NCI-H524 (cell line): ENCODE results near the gene CASK.
A peak's percentile ranks its signal among the peaks of the same experiment; 100 is the strongest.

Experiments used
- DNase-seq, 2 experiments: peaks; one replicate each; lab custom pipeline; 2025; lab: John Stamatoyannopoulos, UW

Gene CASK

GRCh38 chrX:41827886-41828285 is 95.5 kb downstream of the CASK start:
- no peak for DNase-seq

DNA sequence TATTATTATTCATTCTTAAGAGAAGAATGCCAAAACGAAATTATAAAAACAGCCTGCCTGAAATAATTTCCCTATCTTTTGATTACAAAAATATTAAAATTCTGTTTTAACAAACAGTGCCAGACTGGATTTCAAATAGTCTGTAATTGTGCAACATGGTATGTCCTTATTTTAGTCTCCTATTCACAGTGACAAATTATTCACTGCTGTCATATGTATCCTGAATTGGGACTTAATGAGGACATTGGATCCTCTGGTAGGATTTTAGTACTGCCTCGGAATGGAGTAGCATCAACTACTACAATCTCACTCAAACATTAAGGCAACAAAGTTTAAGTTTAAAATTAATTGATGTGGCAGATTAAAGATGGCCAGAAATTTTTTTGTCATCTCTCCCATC is 97.6 kb downstream of the CASK start:
- no peak for DNase-seq

DNA sequence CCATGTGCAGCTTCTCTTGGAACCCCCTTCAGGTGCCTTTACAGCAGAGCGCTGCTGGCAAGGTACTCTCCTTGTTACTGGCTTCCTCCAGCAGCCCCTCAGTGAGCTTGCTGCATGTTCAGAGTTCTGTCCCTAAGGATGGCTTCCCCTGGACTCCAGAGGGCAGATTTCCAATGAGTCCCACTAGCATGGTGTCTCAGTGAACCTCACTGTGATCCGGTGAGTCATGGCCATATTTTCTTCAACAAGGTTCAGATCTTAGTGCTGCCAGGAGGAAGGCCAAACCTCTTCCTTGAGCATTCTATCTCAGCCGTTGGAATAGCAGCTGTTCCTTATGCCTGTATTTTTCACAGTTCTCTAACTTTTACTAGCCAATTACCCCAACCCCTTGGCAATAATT is 98.8 kb downstream of the CASK start:
- DNase-seq: no peak

GRCh38 chrX:41823402-41823801 is 100.0 kb downstream of the CASK start:
- no peak for DNase-seq

- DNase-seq: no peak
Measured at GRCh38 chrX:41822892-41823291, 100.5 kb downstream of the CASK start.

DNA sequence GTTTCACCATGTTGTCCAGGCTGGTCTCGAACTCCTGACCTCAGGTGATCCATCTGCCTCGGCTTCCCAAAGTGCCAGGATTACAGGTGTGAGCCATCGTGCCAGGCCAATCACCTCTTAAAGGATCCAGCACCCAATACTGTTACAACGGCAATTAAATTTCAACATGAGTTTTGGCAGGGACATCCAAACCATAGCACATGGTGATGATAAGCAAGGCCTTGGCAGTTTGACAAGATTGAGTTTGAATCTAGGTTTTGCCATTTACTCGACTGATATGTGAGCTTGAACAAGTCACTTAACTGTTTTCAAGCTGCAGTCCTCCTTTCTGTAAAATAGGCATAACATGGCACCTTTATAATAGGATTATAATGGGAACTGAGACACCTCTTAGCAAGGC is 115.3 kb downstream of the CASK start:
- DNase-seq: no peak

DNA sequence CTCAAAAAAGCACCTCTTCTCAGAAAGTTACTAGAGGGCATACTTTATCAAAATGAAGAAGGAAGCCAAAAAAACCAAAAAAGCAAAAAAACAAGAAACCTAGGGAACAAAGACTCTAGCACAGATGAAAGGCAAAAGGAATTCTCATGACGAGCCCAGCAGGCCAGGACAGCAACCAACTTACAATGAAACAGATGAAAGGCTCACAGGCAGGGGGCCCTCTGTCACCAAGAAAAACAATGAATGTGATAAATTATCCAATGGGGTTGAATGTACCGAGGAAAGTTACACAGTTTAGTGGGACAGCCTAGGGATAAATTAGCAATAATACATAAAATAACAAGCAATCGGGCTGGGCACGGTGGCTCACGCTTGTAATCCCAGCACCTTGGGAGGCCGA is 120.4 kb downstream of the CASK start:
- DNase-seq: peak in 1 of 2 experiments; percentile 21

DNA sequence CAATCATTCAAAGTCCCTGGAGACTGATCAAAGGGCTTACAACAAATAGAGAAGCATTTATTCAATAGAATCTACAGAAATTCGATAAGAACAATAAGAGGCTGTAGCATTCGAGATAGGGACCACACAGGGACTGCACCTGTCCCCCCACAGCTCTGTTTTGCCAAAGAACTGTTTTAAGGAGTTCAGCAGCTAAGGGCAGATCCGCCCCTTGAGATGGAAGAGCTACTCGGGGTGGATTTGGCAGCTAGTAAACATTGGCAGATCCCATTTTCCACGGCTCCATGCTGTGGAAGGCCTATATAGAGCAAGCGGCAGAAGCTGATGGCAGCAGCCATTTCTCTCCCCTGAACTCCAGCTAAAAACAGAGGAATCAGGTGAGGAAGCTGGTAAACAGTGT is 123.7 kb downstream of the CASK start:
- no peak for DNase-seq

DNA sequence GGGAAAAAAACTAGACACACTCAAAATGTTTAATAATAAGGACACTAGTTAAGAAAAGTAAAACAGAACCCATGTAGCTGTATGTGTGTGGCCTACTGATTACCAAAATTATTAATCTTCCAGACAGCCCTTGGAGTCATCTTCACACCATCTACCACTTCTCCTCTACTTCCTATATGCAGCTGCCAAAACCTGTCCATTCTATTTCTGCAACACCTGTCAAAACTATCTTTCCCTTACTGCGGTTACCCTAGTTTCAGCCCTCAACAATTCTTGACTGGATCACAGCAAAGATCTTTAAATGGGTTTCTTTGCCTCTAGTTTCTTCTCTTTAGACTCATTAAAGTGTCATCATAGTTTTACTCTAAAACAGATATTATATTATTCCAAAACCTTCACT is 126.8 kb downstream of the CASK start:
- no peak for DNase-seq

DNA sequence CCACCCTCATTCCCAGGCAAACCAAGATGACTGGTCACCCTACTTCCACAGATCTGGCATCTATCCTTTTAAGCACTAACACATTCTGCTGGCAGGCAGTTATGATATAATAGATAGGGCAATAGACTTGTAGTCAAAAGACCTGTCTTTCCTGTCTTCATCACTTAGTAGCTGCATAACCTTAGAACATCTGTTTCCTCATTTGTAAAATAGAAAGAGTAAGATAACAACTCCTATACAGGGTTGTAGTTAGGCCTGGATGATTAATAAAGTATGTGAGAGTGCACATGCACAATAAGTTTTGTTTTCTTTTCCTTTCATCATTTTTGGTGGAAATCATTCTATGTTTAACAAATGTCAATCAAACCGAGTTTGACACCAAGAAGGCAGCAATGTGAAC is 127.3 kb downstream of the CASK start:
- no peak for DNase-seq

- no peak for DNase-seq
Measured at GRCh38 chrX:41789374-41789773, 134.0 kb downstream of the CASK start.

DNA sequence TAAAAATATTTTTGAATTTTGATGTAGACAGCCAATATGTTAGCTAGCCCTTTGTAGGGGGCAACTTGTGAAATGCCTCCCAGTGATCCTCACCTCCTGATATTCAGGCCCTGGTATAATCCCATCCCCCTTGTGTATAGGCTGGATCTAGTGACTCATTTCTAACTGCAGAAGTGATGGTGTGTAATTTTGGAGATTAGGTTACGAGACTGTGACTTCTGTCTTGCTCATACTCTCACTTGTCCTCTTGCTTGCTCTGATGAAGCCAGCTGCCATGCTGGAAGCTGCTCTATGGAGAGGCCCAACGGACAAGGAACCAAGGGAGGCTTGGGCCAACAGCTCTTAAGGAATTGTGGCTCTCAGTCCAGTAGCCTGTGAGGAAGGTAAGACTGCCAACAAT is 137.7 kb downstream of the CASK start:
- no peak for DNase-seq

DNA sequence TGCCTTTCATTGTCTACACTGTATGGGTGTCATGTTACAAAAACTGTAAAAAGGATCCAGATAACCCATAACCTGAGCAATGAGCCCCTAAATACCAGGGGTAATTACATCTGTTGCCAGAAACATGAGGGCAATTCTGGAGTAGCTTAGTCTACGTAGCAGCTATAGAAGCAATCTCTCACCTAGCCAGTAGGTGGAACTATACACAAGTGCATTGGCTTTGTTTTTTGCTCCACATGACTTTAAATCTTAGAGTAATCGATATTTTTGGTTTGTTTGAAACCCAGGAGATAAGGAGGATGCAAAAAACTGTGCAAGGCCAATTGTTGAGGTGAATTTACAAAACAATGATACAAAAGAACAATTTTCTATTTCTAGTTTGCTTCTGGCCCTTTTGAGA is 141.9 kb downstream of the CASK start:
- peak; percentile 14 to 58 for DNase-seq

GRCh38 chrX:41779941-41780340 is 143.4 kb downstream of the CASK start:
- peak; percentile 26 to 54 for DNase-seq

GRCh38 chrX:41779030-41779564 is 144.3 kb downstream of the CASK start:
- peak; percentile 62 to 87 for DNase-seq

GRCh38 chrX:41761702-41762101 is 161.7 kb downstream of the CASK start:
- no peak for DNase-seq

DNA sequence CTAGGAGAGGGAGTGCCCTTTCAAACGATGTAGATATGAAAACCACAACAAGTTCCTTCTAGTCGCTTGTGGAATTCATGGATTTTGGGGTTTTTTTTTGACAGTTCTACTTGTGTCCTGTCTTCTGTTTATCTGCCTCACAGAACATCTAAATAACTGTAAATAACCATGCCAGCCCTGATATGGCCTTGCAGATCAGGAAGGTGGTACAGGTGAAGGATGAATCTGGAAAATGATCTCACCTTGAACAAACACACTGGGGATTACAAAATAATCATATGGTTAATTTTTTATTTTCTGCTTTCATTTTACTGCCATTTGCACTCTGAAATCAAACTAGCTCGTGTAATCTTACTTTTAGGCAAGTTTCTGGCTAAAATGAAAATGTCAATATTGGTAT is 162.2 kb downstream of the CASK start:
- no peak for DNase-seq

GRCh38 chrX:41759817-41760216 is 163.5 kb downstream of the CASK start:
- DNase-seq: peak in 1 of 2 experiments; percentile 32

DNA sequence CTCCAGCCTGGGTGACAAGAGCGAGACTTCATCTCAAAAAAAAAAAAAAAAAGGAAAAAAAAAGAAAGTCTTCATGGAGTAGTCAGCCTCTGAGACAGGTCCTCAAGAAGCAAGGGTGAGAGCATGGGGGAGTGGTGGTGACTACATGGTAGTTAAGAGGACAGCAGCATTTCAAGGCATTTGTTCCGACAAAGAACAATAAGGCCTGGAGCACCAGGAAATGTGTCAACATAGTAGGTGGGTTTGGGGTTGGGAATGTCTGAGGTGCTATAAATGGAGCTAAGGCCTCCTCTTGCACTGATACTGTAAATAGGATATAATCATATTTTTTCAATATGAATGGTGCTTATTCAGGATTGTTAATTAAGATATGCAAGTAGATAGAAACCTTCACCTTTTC is 165.0 kb downstream of the CASK start:
- DNase-seq: no peak

DNA sequence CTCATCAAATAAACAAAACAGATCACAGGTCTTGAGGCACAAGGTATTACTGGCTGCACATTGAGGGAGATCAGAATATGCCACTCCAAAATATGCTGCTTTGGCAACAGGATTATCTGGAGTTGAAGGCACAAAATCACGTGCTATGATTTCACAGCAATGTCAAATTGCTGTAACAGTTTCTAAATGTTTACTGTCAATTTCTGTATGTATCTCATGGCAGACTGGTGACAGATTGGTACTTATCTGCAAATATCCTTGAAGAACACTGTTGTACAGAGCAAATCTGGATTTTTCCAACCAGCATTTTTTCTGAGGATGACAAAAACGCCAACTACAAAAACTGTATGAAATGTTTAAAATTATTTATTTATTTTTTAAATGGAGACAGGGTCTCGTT is 172.6 kb downstream of the CASK start:
- DNase-seq: no peak

- no peak for DNase-seq
Measured at GRCh38 chrX:41739871-41740270, 183.5 kb downstream of the CASK start.

GRCh38 chrX:41737065-41737464 is 186.3 kb downstream of the CASK start:
- DNase-seq: no peak

DNA sequence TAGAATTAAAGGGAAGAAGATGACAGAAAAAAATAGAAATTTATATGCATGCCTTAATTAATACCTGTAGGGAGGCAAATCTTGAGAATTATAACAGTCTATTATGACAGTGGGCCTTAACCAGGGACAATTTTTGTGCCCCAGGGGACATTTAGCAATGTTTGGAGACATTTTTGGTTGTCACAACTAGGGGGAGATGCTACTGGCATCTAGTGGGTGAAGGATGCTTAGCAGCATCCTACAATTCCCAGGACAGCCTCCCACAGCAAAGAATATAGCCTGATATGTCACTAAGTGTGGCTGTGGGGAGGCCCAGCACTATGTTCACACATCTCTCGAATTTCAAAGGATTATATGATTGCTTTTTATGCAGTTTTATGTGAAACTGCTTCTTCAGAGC is 188.8 kb downstream of the CASK start:
- DNase-seq: peak in 1 of 2 experiments; percentile 39

DNA sequence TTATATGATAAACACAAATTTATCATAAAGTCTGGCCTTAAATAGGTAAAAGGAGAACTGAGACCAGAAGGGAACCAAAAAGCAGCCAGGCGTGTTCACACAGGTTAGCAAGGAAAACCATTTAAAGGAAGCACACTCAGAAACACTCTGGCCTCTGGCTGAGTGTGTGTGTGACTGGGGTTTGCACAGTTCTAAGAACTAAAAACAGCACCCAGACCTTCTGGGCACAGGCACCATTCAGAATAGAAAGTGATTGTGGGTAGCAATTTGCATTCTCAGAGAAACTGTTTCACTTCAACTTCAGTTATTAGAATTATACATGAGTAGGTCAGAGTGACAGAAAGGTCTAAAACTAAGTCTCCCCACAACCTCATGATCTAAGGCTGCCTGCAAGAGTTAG is 189.4 kb downstream of the CASK start:
- no peak for DNase-seq

DNA sequence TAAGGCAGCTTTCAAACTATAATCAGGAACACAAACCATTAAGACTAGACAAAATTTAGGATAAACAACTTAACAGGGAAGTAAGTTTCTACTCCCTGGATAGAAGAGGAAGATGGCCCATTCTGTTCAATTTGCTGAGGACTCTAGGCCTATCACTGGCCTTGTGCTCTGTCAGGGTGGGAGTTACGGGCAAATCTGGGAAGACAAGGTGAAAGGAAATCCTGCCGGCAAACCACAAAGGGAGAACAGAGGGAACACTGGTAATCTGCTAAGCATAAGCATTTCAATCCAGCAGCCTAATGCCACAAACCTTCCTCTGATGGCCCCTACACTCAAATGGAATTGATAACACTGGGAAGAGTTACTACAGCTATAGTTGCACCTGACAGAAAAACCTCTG is 191.1 kb downstream of the CASK start:
- no peak for DNase-seq
